GM18868 (cell line): ENCODE results near the gene TRPC4AP.
"Not testable (repeated sequence)": the region's sequence is repeated elsewhere in the genome, so short reads cannot be mapped to it uniquely, and the experiment has no call there.

ENCODE experiments used
- ATAC-seq: cut with Tn5 transposase; IDR thresholded peaks from one replicate; pipeline ENCODE4 v1.9.1; 2021; ENCODE audit warnings: mild to moderate bottlenecking, moderate library complexity; ENCODE audit not compliant: unreplicated experiment

The TRPC4AP gene

DNA sequence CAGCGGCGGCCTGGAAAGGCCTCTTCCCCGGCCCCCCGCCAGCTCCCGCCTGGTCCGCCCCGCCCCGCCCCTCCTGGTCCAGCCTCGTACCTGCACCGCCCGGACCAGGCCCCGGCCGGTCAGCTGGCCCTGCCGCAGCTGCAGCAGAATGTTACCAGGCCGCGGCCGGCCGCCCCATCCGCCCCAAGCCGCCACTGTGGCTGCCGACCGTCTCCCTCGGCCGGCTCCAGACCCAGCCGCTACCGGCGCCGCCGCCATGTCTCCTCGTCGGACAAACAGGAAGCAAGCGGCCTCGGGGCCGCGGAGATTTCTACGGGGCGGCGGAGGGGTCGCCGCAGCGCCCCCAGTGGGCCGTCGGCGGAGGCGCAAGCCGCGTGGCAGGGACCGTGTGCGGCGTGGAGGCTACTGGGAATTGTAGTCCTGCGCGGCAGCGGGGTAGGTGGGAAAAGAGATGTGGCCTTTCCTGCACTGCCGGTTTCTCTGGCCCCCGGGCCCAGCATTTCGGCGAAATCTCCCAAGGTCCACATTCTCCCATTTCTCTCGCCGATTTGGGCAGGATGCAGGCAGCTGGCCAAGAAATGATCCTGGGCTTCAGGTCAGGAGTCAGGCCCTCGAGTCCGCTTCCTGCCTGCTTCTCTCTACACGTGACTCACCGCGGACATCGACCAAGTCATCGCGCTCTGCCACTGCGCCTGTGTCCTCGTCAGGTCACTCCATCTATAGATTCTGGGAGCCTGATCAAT is at the start of gene TRPC4AP:
Gene TRPC4AP (minus strand): TSS at position 284 of the 743 bp plus-strand sequence. CDS start 26 bp downstream, at position 258.
- peak; percentile 98 for ATAC-seq

DNA sequence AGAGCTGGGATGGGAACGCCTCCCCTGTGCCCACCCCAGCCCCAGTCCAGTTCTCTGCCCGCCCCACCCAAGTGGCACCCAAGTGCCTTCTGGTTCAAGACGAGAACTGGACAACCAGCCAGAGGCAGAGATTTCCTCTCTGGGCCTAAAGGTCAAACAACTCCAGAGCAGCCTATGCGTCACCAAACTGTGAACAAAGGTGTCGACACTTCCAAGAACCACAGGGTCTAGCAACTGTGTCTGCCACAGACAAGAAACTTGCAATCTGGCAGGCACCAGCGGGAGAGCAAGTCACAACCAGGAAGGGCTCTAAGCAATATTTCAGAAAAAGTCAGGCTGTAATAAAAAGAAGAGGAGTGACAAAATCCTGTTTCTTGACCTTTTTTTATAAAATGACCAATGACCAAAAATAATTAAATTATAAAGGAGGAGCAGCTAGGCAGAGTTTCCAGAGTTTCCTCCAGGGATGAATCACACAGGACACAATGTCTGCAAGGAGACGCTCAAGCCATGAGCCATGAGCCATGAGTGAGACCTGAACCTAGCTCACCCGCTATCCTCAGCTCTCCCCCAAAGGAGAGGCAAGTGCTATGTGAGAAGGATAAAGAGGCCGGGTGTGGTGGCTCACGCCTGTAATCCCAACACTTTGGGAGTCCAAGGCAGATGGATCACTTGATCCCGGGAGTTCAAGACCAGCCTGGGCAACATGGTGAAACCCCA is 43.4 kb upstream of the TRPC4AP start:
- no peak for ATAC-seq

DNA sequence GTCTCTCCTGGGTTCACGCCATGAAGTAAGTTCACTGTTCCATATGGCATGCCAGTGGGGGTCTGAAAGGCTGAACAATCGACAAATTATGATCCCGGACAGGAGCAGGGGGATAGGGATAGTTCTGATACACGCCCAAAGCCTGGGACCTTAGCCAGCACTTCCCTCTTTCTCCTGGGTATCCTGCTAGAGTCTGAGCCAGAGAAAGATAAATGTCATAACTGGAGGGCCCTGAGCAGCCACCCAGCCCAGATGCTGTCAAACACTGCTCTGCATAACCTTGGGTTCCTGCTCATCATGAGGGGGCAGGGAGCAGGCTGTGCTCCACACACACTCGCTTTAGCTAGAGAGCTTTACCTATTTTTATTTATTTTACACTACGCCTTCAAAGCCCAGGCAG is 42.3 kb upstream of the TRPC4AP start:
- no peak for ATAC-seq

DNA sequence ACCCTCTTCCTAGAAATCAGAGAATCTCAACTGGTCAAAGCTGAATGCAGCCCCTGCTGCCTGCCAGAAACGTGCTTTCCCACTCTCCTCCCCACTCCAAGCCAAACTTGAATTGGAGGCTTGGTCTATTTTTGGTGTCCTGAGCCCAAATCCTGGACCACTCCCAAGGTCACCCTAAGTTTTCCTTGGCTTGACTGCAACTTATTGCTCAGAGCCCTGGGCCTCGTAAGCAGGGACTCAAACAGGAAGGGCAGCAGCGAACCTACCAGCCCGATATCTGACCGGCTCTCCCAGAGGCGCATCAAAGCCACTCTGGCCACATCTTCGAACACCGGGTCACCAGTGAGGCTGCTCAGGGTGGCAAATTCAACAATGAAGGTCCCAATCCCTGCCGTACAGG is 41.9 kb upstream of the TRPC4AP start:
- ATAC-seq = no peak

DNA sequence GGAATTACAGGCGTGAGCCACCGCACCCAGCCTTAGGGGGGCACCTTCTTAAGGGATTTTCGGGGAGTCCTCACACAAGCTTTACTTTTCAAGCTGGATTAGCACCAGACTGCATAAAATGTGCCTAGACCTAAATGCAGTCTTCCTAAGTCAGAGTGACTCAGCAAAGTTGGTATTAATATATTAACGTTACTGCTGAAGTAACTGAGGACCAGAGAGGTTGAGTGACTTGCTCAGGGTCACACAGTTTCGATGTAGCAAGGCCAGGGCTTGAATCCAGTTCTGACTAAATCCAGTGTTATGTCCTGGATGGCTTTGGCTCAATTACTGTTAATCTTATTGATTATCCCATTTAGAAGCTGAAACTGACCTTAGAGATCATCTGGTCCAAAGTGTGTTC is 41.1 kb upstream of the TRPC4AP start:
- no peak for ATAC-seq

- ATAC-seq = no peak
Measured at GRCh38 chr20:35133031-35133430, 40.4 kb upstream of the TRPC4AP start.

DNA sequence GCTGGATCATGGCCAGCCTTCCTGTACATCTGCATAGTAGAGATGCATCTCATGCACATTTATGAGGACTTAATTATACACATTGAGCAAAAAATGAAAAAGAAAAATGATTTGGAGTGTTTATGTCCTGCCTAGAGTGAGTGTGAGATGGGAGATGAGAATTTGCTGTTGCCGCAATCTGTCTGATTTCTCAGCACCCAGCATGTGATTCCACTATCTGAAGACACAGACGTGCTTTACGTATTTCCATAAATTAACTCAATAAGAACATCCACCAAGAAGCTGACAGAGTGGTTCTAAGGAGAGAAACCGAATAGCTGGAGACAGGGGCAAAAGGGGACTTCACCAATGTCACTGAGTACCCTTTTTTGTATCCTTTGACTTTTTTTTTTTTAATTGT is 39.3 kb upstream of the TRPC4AP start:
- no peak for ATAC-seq

- no peak for ATAC-seq
Measured at GRCh38 chr20:35129647-35130069, 37.1 kb upstream of the TRPC4AP start.

DNA sequence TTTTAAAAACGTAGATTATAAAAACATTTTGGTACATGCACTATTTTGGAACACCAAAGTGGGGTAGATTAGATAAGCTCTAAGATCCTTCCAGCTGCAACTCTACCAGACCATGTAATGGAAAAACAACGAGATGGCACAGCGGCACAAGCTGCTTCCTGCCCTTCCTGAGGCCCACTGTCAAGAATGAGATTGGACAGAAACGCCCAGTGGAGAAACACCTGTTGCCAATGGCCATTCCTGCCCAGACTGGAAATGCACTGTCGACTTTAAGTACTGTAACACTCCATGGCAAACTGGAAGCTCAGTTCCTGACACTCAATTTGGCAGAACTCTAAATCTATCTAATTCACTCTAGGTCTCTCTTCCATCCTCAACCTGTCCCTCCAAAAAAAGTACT is 33.1 kb upstream of the TRPC4AP start:
- no peak for ATAC-seq

DNA sequence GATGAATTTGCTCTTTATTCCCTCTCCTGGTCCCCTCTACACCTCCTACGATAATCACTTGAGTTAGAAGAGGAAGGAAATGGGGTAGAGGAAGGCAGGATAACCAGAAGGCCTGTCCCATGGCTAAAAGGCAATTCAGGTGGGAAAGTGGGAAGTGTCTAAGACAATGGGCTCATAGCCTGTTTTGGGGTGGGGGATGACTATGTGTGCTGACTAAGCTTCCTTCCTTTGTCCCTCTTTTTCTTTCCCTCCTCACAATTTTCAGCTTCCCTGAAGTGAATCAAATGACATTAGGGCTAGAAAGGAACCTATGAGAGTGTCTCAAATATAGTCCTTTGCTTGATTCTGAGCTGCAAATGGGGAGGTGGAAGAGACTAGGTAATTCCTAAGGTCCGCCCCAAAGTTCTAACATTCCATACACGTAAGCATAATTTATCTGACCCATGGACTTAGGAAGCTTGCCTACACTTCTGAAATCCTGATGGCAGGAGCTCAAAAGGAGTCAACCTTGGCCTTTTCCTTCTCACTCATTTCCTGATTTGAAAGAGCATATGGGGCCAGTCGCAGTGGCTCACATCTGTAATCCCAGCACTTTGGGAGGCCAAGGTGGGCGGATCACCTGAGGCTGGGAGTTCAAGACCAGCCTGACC is 30.3 kb upstream of the TRPC4AP start:
- no peak for ATAC-seq

DNA sequence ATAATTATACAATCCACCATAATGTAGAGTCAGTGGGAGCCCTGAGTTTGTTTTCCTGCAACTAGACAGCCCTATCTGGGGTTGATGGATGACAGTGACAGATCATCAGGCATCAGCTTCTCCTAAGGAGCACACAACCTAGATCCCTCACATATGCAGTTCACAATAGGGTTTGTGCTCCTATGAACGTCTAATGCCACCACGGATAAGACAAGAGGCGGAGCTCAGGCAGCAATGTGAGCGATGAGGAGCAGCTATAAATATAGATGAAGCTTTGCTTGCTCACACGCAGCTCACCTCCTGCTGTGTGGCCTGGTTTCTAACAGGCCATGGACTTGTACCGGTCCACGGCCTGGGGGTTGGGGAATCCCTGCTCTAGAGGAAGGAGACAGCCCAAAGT is 28.6 kb upstream of the TRPC4AP start:
- ATAC-seq = no peak

- no peak for ATAC-seq
Measured at GRCh38 chr20:35120012-35120701, 27.6 kb upstream of the TRPC4AP start.

DNA sequence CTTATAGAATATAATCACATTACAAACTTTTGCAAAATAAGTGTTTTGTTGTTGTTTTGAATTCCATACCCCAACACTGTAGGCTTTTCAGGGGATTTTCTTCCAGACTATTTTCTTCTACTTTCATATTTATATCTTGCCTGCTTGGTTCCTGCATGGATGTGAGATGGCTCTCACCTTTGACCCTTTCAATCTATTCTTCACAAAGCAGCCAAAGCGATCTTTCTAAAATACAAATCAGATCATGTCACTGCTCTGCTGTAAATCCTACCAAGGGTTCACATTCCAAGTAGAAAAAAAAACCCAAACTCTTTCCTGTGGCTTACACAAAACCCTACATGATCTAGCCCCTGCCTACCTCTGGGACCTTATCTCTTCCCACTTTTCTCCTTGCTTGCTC is 25.0 kb upstream of the TRPC4AP start:
- no peak for ATAC-seq

DNA sequence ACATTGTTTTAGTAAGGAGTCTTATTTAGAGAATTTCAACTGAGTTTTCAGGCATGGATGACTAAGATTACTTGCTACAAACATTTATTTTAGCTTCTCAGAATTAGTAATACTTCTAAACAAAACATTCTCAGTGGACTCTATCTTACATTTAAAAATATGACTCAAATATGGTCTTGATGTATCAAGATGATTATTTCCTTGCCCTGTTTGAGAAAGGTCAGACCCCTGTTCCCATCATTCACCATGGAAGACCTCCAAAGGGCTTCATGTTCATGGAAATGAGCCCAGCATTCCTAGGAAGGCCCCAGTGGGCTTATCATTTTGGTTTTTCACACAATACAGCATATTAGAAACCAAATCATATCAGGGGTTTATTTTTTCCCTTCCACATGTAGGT is 24.6 kb upstream of the TRPC4AP start:
- ATAC-seq = no peak

GRCh38 chr20:35116258-35116657 is 23.7 kb upstream of the TRPC4AP start:
- ATAC-seq = no peak

DNA sequence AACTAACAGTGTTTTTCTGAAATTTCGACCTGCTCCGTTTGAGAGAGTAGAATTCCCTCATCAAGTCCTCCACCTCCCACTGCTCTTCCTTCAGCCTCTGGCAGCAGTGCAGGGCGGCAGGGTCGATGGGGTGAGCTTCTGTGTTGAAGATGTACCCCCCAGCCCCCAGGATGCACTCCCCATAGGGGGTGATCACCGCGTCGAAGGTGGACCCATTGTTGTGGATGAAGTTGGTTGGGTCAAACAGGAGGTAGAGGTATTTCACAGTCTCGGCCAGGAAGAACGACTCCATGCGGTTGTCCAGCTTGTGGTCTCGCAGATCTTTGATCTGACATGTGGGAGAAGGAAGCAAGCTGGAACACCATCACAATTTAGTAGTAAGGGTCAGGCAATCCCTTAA is 23.0 kb upstream of the TRPC4AP start:
- no peak for ATAC-seq

GRCh38 chr20:35112276-35112675 is 19.7 kb upstream of the TRPC4AP start:
- ATAC-seq = not testable (repeated sequence)

- no peak for ATAC-seq
Measured at GRCh38 chr20:35111141-35111888, 18.7 kb upstream of the TRPC4AP start.

- ATAC-seq = no peak
Measured at GRCh38 chr20:35108921-35109320, 16.3 kb upstream of the TRPC4AP start.

DNA sequence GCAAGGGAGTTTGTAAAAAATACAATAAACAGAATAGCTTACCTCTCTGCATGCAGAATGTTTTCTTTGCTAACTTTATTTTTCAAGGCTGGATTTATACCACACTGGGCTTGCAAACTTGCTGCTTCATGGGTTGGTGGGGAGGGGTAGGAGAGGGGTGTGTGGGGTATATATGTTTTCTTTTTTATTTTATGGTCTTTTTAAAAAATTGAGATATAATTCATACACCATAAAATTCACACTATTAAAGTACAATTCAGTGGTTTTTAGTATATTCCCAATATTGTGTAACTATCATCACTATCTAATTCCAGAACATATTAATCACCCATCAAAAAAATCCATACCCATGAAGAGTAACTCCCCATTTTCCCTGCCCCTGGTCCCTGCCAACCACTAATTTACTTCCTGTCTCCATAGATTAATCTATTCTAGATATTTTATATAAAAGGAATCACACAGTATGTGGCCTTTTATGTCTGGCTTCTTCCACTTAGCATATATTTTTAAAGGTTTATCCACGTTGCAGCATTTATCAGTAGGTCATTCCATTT is 14.3 kb upstream of the TRPC4AP start:
- ATAC-seq = no peak
